Astrocyte (in vitro differentiated cells and primary cell): ENCODE data around the gene SH3BP5. TPM values are rescaled to one million over a fixed set of nuclear protein-coding genes. Genes with fewer than 3 reads are reported as not detected.

Source experiments
- DNase-seq: peaks from one replicate; pipeline ENCODE4 v3.0.0-alpha.2; 2010; ENCODE audit warnings: low read depth
- FAIRE-seq: peaks from 2 replicates; lab custom pipeline; 2011; peaks lifted over from hg19 to GRCh38; lab: Jason Lieb, UNC
- H2AFZ ChIP-seq: 2 replicates; pipeline ENCODE4 v1.6.0; 2012; ENCODE audit warnings: low read depth, low read length, inconsistent platforms
- H3K27ac ChIP-seq: 2 replicates; pipeline ENCODE4 v1.5.1; 2011; ENCODE audit warnings: low read depth, low read length, inconsistent platforms
- H3K27me3 ChIP-seq: 2 replicates; pipeline ENCODE4 v1.6.0; 2011; ENCODE audit warnings: low read length, inconsistent platforms; ENCODE audit not compliant: insufficient read depth
- H3K36me3 ChIP-seq: 2 replicates; pipeline ENCODE4 v1.5.1; 2011; ENCODE audit warnings: low read length, inconsistent platforms; ENCODE audit not compliant: insufficient read depth
- H3K4me1 ChIP-seq: 2 replicates; pipeline ENCODE4 v1.5.1; 2011; ENCODE audit warnings: low read length, inconsistent platforms; ENCODE audit not compliant: insufficient read depth
- H3K4me2 ChIP-seq: 2 replicates; pipeline ENCODE4 v1.6.0; 2012; ENCODE audit warnings: low read length, inconsistent platforms
- H3K4me3 ChIP-seq: 2 replicates; pipeline ENCODE4 v1.5.1; 2011; ENCODE audit warnings: low read depth, mild to moderate bottlenecking, low read length, inconsistent platforms; ENCODE audit not compliant: insufficient read depth
- H3K79me2 ChIP-seq: 2 replicates; pipeline ENCODE4 v1.6.0; 2012; ENCODE audit warnings: mild to moderate bottlenecking, low read length, inconsistent platforms; ENCODE audit not compliant: insufficient read depth
- H3K9ac ChIP-seq: 2 replicates; pipeline ENCODE4 v1.6.0; 2012; ENCODE audit warnings: mild to moderate bottlenecking, low read length, inconsistent platforms
- H3K9me3 ChIP-seq: 2 replicates; pipeline ENCODE4 v1.5.1; 2012; ENCODE audit warnings: low read depth, mild to moderate bottlenecking, low read length, inconsistent platforms; ENCODE audit not compliant: insufficient read depth
- H4K20me1 ChIP-seq: 2 replicates; pipeline ENCODE4 v1.6.0; 2012; ENCODE audit warnings: low read length, inconsistent platforms; ENCODE audit not compliant: insufficient read depth
- H3K27ac Mint-ChIP-seq: one replicate; pipeline ENCODE4 v1.8.0; 2021; ENCODE audit warnings: mild to moderate bottlenecking, mixed read lengths; ENCODE audit not compliant: unreplicated experiment
- H3K27me3 Mint-ChIP-seq: one replicate; pipeline ENCODE4 v1.8.0; 2021; ENCODE audit warnings: low read depth, mixed read lengths; ENCODE audit not compliant: unreplicated experiment
- H3K36me3 Mint-ChIP-seq: one replicate; pipeline ENCODE4 v1.8.0; 2021; ENCODE audit warnings: low read depth, mixed read lengths; ENCODE audit not compliant: unreplicated experiment
- H3K4me1 Mint-ChIP-seq: one replicate; pipeline ENCODE4 v1.8.0; 2021; ENCODE audit warnings: low read depth, mixed read lengths; ENCODE audit not compliant: unreplicated experiment
- H3K4me3 Mint-ChIP-seq: one replicate; pipeline ENCODE4 v1.8.0; 2021; ENCODE audit warnings: mild to moderate bottlenecking, moderate library complexity, mixed read lengths; ENCODE audit not compliant: unreplicated experiment
- H3K9me3 Mint-ChIP-seq: one replicate; pipeline ENCODE4 v1.8.0; 2021; ENCODE audit warnings: mild to moderate bottlenecking, mixed read lengths; ENCODE audit not compliant: unreplicated experiment
- CTCF ChIP-seq: IDR thresholded peaks from 2 replicates; pipeline ENCODE4 v1.5.1; 2011; ENCODE audit warnings: low read depth, mild to moderate bottlenecking, inconsistent platforms, low read length, moderate library complexity; ENCODE audit not compliant: insufficient read depth
- EZH2 ChIP-seq: IDR thresholded peaks from 2 replicates; pipeline ENCODE4 v1.6.1; 2012; ENCODE audit warnings: mild to moderate bottlenecking, low read length, inconsistent platforms; ENCODE audit not compliant: insufficient read depth
- total RNA-seq: library from RNA; stranded (reverse); gene quantifications from 2 replicates; pipeline ENCODE4 v1.2.1, GENCODE V29; 2021

SH3BP5 gene
- total RNA-seq, 1 donor from 2014 or later = 25.2 TPM

GRCh38 chr3:15315003-15315402 is 17.4 kb downstream of the SH3BP5 start:
- peaks cover 48% of the 10 kb centered on the region for H3K79me2 ChIP-seq
- H3K9ac ChIP-seq = no peak overlapping the region

GRCh38 chr3:15314276-15314675 is 18.1 kb downstream of the SH3BP5 start:
- FAIRE-seq (no peak), DNase-seq (no peak)
- Histone ChIP-seq H3K79me2 (peaks cover 41% of the 10 kb centered on the region), H3K27ac (no peak overlapping the region), H3K4me1 (peaks cover 40% of the 10 kb centered on the region), H3K4me2 (no peak overlapping the region), H4K20me1 (peaks cover 3% of the 10 kb centered on the region), H3K9me3 (no peaks in the 10 kb centered on the region), H2AFZ (no peak overlapping the region), H3K36me3 (no peaks in the 10 kb centered on the region), H3K27me3 (no peaks in the 10 kb centered on the region), H3K9ac (no peak overlapping the region), H3K4me3 (no peak overlapping the region)
- Mint-ChIP-seq H3K36me3 (peaks cover 2% of the 10 kb centered on the region), H3K27me3 (no peaks in the 10 kb centered on the region), H3K4me1 (peaks cover 47% of the 10 kb centered on the region), H3K27ac (peak overlapping the region; percentile 26), H3K9me3 (peaks cover 2% of the 10 kb centered on the region), H3K4me3 (no peak overlapping the region)
- TF ChIP-seq CTCF = no peak
- no peak for TF ChIP-seq EZH2

More at GRCh38 chr3:15315003-15315402, 17.4 kb downstream of the SH3BP5 start:
- Mint-ChIP-seq H3K4me3 (no peak overlapping the region), H3K4me1 (peaks cover 47% of the 10 kb centered on the region), H3K36me3 (peaks cover 2% of the 10 kb centered on the region), H3K27ac (no peak overlapping the region), H3K9me3 (peaks cover 2% of the 10 kb centered on the region), H3K27me3 (no peaks in the 10 kb centered on the region)
- Histone ChIP-seq H3K36me3 (no peaks in the 10 kb centered on the region), H3K4me3 (no peak overlapping the region), H3K27me3 (no peaks in the 10 kb centered on the region), H2AFZ (no peak overlapping the region), H4K20me1 (peaks cover 8% of the 10 kb centered on the region), H3K4me2 (no peak overlapping the region), H3K4me1 (peaks cover 40% of the 10 kb centered on the region), H3K27ac (peak overlapping the region; percentile 1), H3K9me3 (no peaks in the 10 kb centered on the region)
- peak; percentile 88 for DNase-seq
- no peak for FAIRE-seq
- TF ChIP-seq EZH2 = no peak
- TF ChIP-seq CTCF = no peak

GRCh38 chr3:15313461-15313860 is 18.9 kb downstream of the SH3BP5 start:
- H2AFZ ChIP-seq = no peak overlapping the region
- Mint-ChIP-seq H3K36me3 (peaks cover 2% of the 10 kb centered on the region), H3K4me1 (peaks cover 51% of the 10 kb centered on the region), H3K9me3 (peaks cover 2% of the 10 kb centered on the region), H3K27me3 (no peaks in the 10 kb centered on the region), H3K27ac (no peak overlapping the region), H3K4me3 (no peak overlapping the region)
- no peaks in the 10 kb centered on the region for H3K27me3 ChIP-seq
- no peak overlapping the region for H3K27ac ChIP-seq
- H3K9me3 ChIP-seq = no peaks in the 10 kb centered on the region
- no peaks in the 10 kb centered on the region for H3K36me3 ChIP-seq
- peaks cover 38% of the 10 kb centered on the region for H3K79me2 ChIP-seq
- TF ChIP-seq EZH2 (no peak), CTCF (no peak)
- H3K4me1 ChIP-seq = peaks cover 38% of the 10 kb centered on the region
- DNase-seq = no peak
- H3K4me3 ChIP-seq = no peak overlapping the region
- no peak for FAIRE-seq
- H3K4me2 ChIP-seq = no peak overlapping the region
- no peak overlapping the region for H3K9ac ChIP-seq
- H4K20me1 ChIP-seq = no peaks in the 10 kb centered on the region
